ENCODE measurements around the gene CIAO2A. TPM values are rescaled to one million over a fixed set of nuclear protein-coding genes. Genes with fewer than 3 reads are reported as not detected.
"Not testable (repeated sequence)": the region's sequence is repeated elsewhere in the genome, so short reads cannot be mapped to it uniquely, and the experiment has no call there.

The CIAO2A gene
- total and polyA plus RNA-seq, 2 experiments from 2014 or later: 228 to 256 TPM

GRCh38 chr15:64060716-64061115 is 32.9 kb downstream of the CIAO2A start:
- no peaks in the 10 kb centered on the region for H4K20me1 ChIP-seq (ENCODE audit: insufficient read depth, poor library complexity, severe bottlenecking)
- WGBS (ENCODE audit: low lambda C conversion rate, missing lambda C conversion rate): 97% methylated on average over 13 of the region's 29 CpGs
- H2AFZ ChIP-seq: no peak overlapping the region
- H3K4me1 ChIP-seq (ENCODE audit: insufficient read depth): no peaks in the 10 kb centered on the region
- DNase-seq (ENCODE audit: low spot score): no peak
- no peaks in the 10 kb centered on the region for H3K79me2 ChIP-seq
- H3K4me2 ChIP-seq: no peak overlapping the region
- no peaks in the 10 kb centered on the region for H3K9me3 ChIP-seq (ENCODE audit: low read depth)
- no peaks in the 10 kb centered on the region for H3K9me2 ChIP-seq (replicated peaks; ENCODE audit: insufficient read depth)
- H3K27ac ChIP-seq: no peak overlapping the region
- H3K27me3 ChIP-seq: no peaks in the 10 kb centered on the region
- no peaks in the 10 kb centered on the region for H3K36me3 ChIP-seq (replicated peaks; ENCODE audit: insufficient read depth, low read depth)
- H3K4me3 ChIP-seq: no peak overlapping the region
- no peak for TF ChIP-seq CTCF (IDR thresholded peaks at IDR 0.05; ENCODE audit: poor library complexity)

GRCh38 chr15:64059104-64059503 is 34.5 kb downstream of the CIAO2A start:
- 100% methylated on average over 2 of the region's 2 CpGs for WGBS (ENCODE audit: low lambda C conversion rate, missing lambda C conversion rate)
- not testable (repeated sequence) for H3K27me3 ChIP-seq; H3K9me3 ChIP-seq (ENCODE audit: low read depth); H4K20me1 ChIP-seq (ENCODE audit: insufficient read depth, poor library complexity, severe bottlenecking); H3K36me3 ChIP-seq (replicated peaks; ENCODE audit: insufficient read depth, low read depth); H3K4me2 ChIP-seq; H2AFZ ChIP-seq; H3K4me3 ChIP-seq; DNase-seq (ENCODE audit: low spot score); H3K79me2 ChIP-seq; H3K27ac ChIP-seq; H3K4me1 ChIP-seq (ENCODE audit: insufficient read depth); H3K9me2 ChIP-seq (replicated peaks; ENCODE audit: insufficient read depth)

DNA sequence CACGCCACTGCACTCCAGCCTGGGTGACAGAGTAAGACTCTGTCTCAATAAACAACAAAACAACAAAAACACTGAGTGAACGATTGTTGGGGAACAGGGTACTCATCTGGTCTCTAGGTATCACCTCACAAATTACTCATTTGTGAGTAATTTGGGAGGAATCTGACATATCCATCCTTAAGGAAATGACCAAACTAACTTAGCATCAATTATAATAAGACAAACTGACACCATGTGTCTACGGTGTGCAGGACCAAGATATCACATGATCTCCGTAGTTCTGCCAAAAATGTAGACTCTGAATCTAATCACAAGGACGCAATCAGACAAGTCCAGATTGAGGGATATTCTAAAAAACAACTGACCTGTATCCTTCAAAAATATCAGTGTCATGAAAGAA is 35.4 kb downstream of the CIAO2A start:
- no peak overlapping the region for H3K27ac ChIP-seq
- no peaks in the 10 kb centered on the region for H4K20me1 ChIP-seq (ENCODE audit: insufficient read depth, poor library complexity, severe bottlenecking)
- H3K79me2 ChIP-seq: no peaks in the 10 kb centered on the region
- no peak overlapping the region for H3K4me3 ChIP-seq
- 92% methylated on average over 5 of the region's 5 CpGs for WGBS (ENCODE audit: low lambda C conversion rate, missing lambda C conversion rate)
- DNase-seq (ENCODE audit: low spot score): no peak
- H3K4me2 ChIP-seq: no peak overlapping the region
- no peak for TF ChIP-seq EZH2 (IDR thresholded peaks at IDR 0.05; ENCODE audit: borderline replicate concordance)
- TF ChIP-seq CTCF (IDR thresholded peaks at IDR 0.05; ENCODE audit: poor library complexity): no peak
- no peak for TF ChIP-seq EZH2phosphoT487 (IDR thresholded peaks at IDR 0.05; ENCODE audit: low read depth, severe bottlenecking, unreplicated experiment)
- no peaks in the 10 kb centered on the region for H3K4me1 ChIP-seq (ENCODE audit: insufficient read depth)
- no peak overlapping the region for H2AFZ ChIP-seq
- H3K36me3 ChIP-seq (replicated peaks; ENCODE audit: insufficient read depth, low read depth): no peaks in the 10 kb centered on the region
- no peaks in the 10 kb centered on the region for H3K27me3 ChIP-seq
- H3K9me3 ChIP-seq (ENCODE audit: low read depth): no peaks in the 10 kb centered on the region
- no peaks in the 10 kb centered on the region for H3K9me2 ChIP-seq (replicated peaks; ENCODE audit: insufficient read depth)

DNA sequence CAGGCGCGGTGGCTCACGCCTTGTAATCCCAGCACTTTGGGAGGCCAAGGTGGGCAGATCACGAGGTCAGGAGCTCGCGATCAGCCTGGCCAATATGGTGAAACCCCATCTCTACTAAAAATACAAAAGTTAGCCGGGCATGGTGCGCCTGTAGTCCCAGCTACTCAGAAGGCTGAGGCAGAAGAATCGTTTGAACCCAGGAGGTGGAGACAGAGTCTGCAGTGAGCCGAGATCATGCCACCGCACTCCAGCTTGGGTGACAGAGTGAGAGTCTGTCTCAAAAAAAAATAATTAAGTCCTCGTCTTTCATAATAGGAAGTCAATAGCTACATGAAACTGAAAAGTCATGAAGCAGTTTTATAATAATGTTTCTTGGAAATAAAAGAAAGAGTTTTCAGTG is 40.0 kb downstream of the CIAO2A start:
- H3K4me2 ChIP-seq; DNase-seq (ENCODE audit: low spot score); H3K36me3 ChIP-seq (replicated peaks; ENCODE audit: insufficient read depth, low read depth); H2AFZ ChIP-seq; H3K79me2 ChIP-seq; H3K4me1 ChIP-seq (ENCODE audit: insufficient read depth); H4K20me1 ChIP-seq (ENCODE audit: insufficient read depth, poor library complexity, severe bottlenecking); H3K4me3 ChIP-seq; H3K9me3 ChIP-seq (ENCODE audit: low read depth); H3K9me2 ChIP-seq (replicated peaks; ENCODE audit: insufficient read depth); H3K27ac ChIP-seq; H3K27me3 ChIP-seq: not testable (repeated sequence)
- 96% methylated on average over 12 of the region's 12 CpGs for WGBS (ENCODE audit: low lambda C conversion rate, missing lambda C conversion rate)

- H2AFZ ChIP-seq: no peak overlapping the region
- no peak overlapping the region for H3K4me3 ChIP-seq
- no peaks in the 10 kb centered on the region for H3K36me3 ChIP-seq (replicated peaks; ENCODE audit: insufficient read depth, low read depth)
- H3K9me2 ChIP-seq (replicated peaks; ENCODE audit: insufficient read depth): no peaks in the 10 kb centered on the region
- H3K27ac ChIP-seq: no peak overlapping the region
- WGBS (ENCODE audit: low lambda C conversion rate, missing lambda C conversion rate): 81% methylated on average over 5 of the region's 5 CpGs
- H3K27me3 ChIP-seq: no peaks in the 10 kb centered on the region
- no peak for TF ChIP-seq CTCF (IDR thresholded peaks at IDR 0.05; ENCODE audit: poor library complexity)
- no peak for TF ChIP-seq EZH2 (IDR thresholded peaks at IDR 0.05; ENCODE audit: borderline replicate concordance)
- no peak for TF ChIP-seq EZH2phosphoT487 (IDR thresholded peaks at IDR 0.05; ENCODE audit: low read depth, severe bottlenecking, unreplicated experiment)
- H3K4me1 ChIP-seq (ENCODE audit: insufficient read depth): peaks cover 8% of the 10 kb centered on the region
- DNase-seq (ENCODE audit: low spot score): no peak
- no peaks in the 10 kb centered on the region for H3K79me2 ChIP-seq
- no peaks in the 10 kb centered on the region for H3K9me3 ChIP-seq (ENCODE audit: low read depth)
- no peak overlapping the region for H3K4me2 ChIP-seq
- H4K20me1 ChIP-seq (ENCODE audit: insufficient read depth, poor library complexity, severe bottlenecking): no peaks in the 10 kb centered on the region
Observed at GRCh38 chr15:64052925-64053491, 40.6 kb downstream of the CIAO2A start.
